CD4-positive, alpha-beta memory T cell (primary cell): ENCODE data around the gene BORCS5. TPM values are rescaled to one million over a fixed set of nuclear protein-coding genes. Genes with fewer than 3 reads are reported as not detected.
A peak's percentile ranks its signal among the peaks of the same experiment; 100 is the strongest.

ENCODE experiments used
- CTCF ChIA-PET: fragments of 350-600 bp; sonication (Branson Sonifier 250); formaldehyde crosslinking; loops from one replicate; lab custom pipeline; 2021; ENCODE audit warnings: inconsistent platforms; ENCODE audit not compliant: partially characterized antibody; lab: Charles Lee
- POLR2A ChIA-PET: fragments of 350-600 bp; sonication (Branson Sonifier 250); formaldehyde crosslinking; loops from one replicate; lab custom pipeline; 2021; ENCODE audit not compliant: partially characterized antibody; lab: Charles Lee
- DNase-seq, 5 donors: peaks; one replicate each; pipeline versions ENCODE4 v3.0.0 to v3.0.0-alpha.2; 2020 to 2022; ENCODE audit warnings: mixed read lengths in 1 of 5
- H3K27ac ChIP-seq: one replicate; pipeline ENCODE4 v1.7.0; 2013; ENCODE audit warnings: low read depth, low read length
- H3K27me3 ChIP-seq: 2 replicates; pipeline ENCODE4 v1.7.0; 2013; ENCODE audit warnings: mild to moderate bottlenecking, low read length, moderate library complexity; ENCODE audit not compliant: insufficient read depth
- H3K36me3 ChIP-seq: 2 replicates; pipeline ENCODE4 v1.7.0; 2013; ENCODE audit warnings: mild to moderate bottlenecking, low read length, moderate library complexity; ENCODE audit not compliant: insufficient read depth
- H3K4me1 ChIP-seq: 2 replicates; pipeline ENCODE4 v1.7.0; 2013; ENCODE audit warnings: mild to moderate bottlenecking, low read length, moderate library complexity; ENCODE audit not compliant: insufficient read depth
- H3K4me3 ChIP-seq, 2 donors: one replicate each; pipeline ENCODE4 v1.7.0; 2013; ENCODE audit warnings: low read length in 2 of 2, mild to moderate bottlenecking in 1 of 2
- H3K9me3 ChIP-seq, 2 donors: one replicate each; pipeline ENCODE4 v1.7.0; 2013; ENCODE audit warnings: low read length in 2 of 2, control low read depth in 1 of 2; ENCODE audit not compliant: control insufficient read depth in 1 of 2
- H3K27ac Mint-ChIP-seq, 7 donors: one replicate each; pipeline ENCODE4 v1.8.0; 2020 to 2021; ENCODE audit warnings: mixed read lengths in 7 of 7, mild to moderate bottlenecking in 6 of 7, inconsistent platforms in 3 of 7, moderate library complexity in 3 of 7
- H3K27me3 Mint-ChIP-seq, 2 donors: one replicate each; pipeline ENCODE4 v1.8.0; 2020 to 2021; ENCODE audit warnings: mixed read lengths in 2 of 2
- H3K36me3 Mint-ChIP-seq, 2 donors: one replicate each; pipeline ENCODE4 v1.8.0; 2020 to 2021; ENCODE audit warnings: mixed read lengths in 2 of 2, inconsistent platforms in 1 of 2, mild to moderate bottlenecking in 1 of 2
- H3K4me1 Mint-ChIP-seq, 4 donors: one replicate each; pipeline ENCODE4 v1.8.0; 2020 to 2021; ENCODE audit warnings: mixed read lengths in 4 of 4, mild to moderate bottlenecking in 1 of 4
- H3K4me3 Mint-ChIP-seq, 8 donors: one replicate each; pipeline ENCODE4 v1.8.0; 2020 to 2021; ENCODE audit warnings: mixed read lengths in 8 of 8, mild to moderate bottlenecking in 7 of 8, moderate library complexity in 6 of 8, inconsistent platforms in 3 of 8
- H3K9me3 Mint-ChIP-seq, 8 donors: one replicate each; pipeline ENCODE4 v1.8.0; 2020 to 2021; ENCODE audit warnings: mixed read lengths in 8 of 8, mild to moderate bottlenecking in 5 of 8, inconsistent platforms in 3 of 8, moderate library complexity in 1 of 8
- intact Hi-C: fragments of 100-400 bp; cut with micrococcal nuclease; formaldehyde crosslinking; loops from one replicate; pipeline ENCODE4 v1.15.1; 2023
- polyA plus RNA-seq, 2 donors: library from polyadenylated mRNA; unstranded; fragments of 300-500 nt; fragmentation: Illumina TruSeq; gene quantifications; one replicate each; pipeline ENCODE4 v1.2.3, GENCODE V29; 2021
- total RNA-seq, 2 experiments: library from RNA; stranded (reverse); gene quantifications; one replicate each; pipeline ENCODE4 v1.2.3, GENCODE V29; 2021

The BORCS5 gene
- total and polyA plus RNA-seq, 4 experiments from 2014 or later: 21.3 to 28.1 (median 27.2) TPM

DNA sequence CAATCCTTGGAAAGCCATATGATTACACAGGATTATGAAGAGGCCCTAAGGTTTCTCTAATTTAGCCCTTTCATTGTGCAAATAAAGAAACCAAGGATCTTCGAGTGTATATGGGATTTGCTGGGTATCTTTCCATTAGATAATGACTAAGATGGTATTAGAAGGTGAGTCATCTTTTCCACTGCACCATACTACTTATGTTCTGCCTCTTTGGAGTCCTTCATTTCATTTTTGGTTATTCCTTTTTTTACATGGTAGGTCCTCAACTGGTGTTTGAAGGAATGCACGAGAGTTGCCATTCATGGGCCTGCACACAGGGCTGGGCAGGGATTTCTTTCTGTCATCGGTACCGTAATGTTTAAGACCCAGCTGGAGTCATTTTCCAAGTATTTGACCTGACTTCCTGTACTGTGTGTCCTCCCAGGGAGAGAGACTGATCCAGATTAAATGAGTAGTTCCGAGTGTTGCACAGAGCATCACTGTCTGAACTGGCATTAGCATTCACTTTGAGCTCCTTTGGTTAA lies 85.7 kb downstream of the BORCS5 start:
- Histone ChIP-seq H3K27ac (peak overlapping the region; percentile 65), H3K4me3 (no peak overlapping the region), H3K27me3 (no peaks in the 10 kb centered on the region), H3K9me3 (no peaks in the 10 kb centered on the region), H3K4me1 (peaks cover 95% of the 10 kb centered on the region), H3K36me3 (no peaks in the 10 kb centered on the region)
- Mint-ChIP-seq H3K36me3 (peaks cover 7 to 8% of the 10 kb centered on the region in 2 donors), H3K27ac (peak overlapping the region; percentile 90 to 99 (median 98)), H3K27me3 (no peaks in the 10 kb centered on the region), H3K4me3 (peak overlapping the region in 6 of 8 donors; percentile 8 to 85 (median 70)), H3K9me3 (peaks cover 0 to 2% (median 0%) of the 10 kb centered on the region in 8 donors), H3K4me1 (peaks cover 68 to 93% (median 80%) of the 10 kb centered on the region in 4 donors)
- intact Hi-C loops: loop anchor here (1.0 to 5.0 kb wide), 7 partner anchors 14 to 118 kb away; no protein-coding TSS in a partner anchor
- ChIA-PET CTCF (interaction anchor here (0.6 to 8.5 kb wide), 10 partner anchors 9 to 213 kb away, joined by 3 to 63 read pairs (median 8); no protein-coding TSS in a partner anchor), POLR2A (interaction anchor here (0.7 to 14.9 kb wide), 36 partner anchors 9 to 295 kb away, joined by 3 to 252 read pairs (median 5); partner anchors contain the start of genes BORCS5, CREBL2 and DUSP16)
- no peak for DNase-seq

DNA sequence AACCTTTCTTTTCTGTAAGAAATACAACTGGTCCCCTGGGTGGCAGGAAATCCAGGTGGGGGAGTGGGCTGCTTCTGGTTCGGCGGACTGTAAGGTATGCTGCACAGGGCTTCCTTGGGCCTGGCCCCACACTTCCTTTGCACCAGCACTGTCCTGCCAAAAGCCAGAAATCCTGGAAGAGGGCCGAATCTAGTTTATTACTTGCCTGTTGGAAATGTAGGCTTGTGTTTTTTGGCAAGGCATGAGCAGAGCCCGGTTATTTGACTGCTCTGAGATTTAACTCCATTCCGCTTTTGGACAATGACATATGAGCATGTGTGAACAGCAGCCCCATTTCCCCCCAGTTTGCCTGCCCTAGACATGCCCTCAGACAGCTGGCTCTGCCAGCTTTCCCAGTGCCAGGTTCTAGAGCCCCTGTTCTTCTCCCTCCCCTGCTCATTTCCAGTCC lies 86.6 kb downstream of the BORCS5 start:
- Mint-ChIP-seq H3K4me3 (peak overlapping the region in 5 of 8 donors; percentile 13 to 85 (median 34)), H3K9me3 (peaks cover 0 to 2% (median 0%) of the 10 kb centered on the region in 8 donors), H3K27ac (peak overlapping the region; percentile 90 to 99 (median 98)), H3K36me3 (peaks cover 7 to 8% of the 10 kb centered on the region in 2 donors), H3K4me1 (peaks cover 62 to 89% (median 76%) of the 10 kb centered on the region in 4 donors), H3K27me3 (no peaks in the 10 kb centered on the region)
- Histone ChIP-seq H3K4me1 (peaks cover 90% of the 10 kb centered on the region), H3K4me3 (no peak overlapping the region), H3K27ac (peak overlapping the region; percentile 65), H3K36me3 (no peaks in the 10 kb centered on the region), H3K9me3 (no peaks in the 10 kb centered on the region), H3K27me3 (no peaks in the 10 kb centered on the region)
- ChIA-PET POLR2A (interaction anchor here (0.7 to 14.9 kb wide), 11 partner anchors 10 to 294 kb away, joined by 3 to 252 read pairs (median 31); no protein-coding TSS in a partner anchor), CTCF (interaction anchor here (0.6 to 8.5 kb wide), 6 partner anchors 12 to 67 kb away, joined by 3 to 63 read pairs (median 12); no protein-coding TSS in a partner anchor)
- no peak for DNase-seq
- intact Hi-C loops: loop anchor here (2.0 to 5.0 kb wide), 3 partner anchors 41 to 117 kb away; no protein-coding TSS in a partner anchor

DNA sequence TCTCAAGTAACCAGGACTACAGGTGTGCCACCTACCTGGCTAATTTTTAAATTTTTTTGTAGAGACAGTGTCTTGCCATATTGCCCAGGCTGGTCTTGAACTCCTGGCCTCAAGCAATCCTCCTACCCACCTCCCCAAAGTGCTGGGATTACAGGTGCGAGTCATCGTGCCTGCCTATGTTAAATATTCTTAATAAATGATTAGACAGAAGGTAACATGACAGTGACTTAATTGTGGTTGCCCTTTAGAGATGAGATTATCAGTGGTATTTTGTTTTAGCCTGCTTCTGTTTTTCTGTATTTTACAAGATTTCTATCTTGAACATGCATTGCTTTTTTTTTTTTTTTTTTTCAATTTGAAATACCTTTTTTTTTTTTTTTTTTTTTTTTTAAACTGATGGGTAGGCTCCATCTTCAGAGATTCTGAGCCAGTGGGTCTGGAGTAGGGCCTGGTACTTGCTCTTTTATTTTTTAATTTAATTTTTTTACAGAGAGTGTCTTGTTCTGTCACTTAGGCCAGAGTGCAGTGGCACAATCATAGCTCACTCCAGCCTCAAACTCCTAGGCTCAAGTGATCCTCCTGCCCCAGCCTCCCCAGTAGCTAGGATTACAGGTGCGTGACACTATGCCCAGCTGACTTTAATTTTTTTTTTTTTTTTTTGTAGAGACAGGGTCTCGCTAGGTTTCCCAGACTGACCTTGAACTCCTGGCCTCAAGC lies 88.4 kb downstream of the BORCS5 start:
- no peaks in the 10 kb centered on the region for H3K36me3 ChIP-seq
- Mint-ChIP-seq H3K36me3 (peaks cover 6 to 17% of the 10 kb centered on the region in 2 donors), H3K27me3 (no peaks in the 10 kb centered on the region), H3K4me1 (peaks cover 56 to 84% (median 71%) of the 10 kb centered on the region in 4 donors), H3K4me3 (peak overlapping the region in 1 of 8 donors; percentile 21), H3K27ac (peak overlapping the region; percentile 81 to 99 (median 95)), H3K9me3 (peaks cover 0 to 2% (median 0%) of the 10 kb centered on the region in 8 donors)
- peak overlapping the region; percentile 34 for H3K27ac ChIP-seq
- H3K4me1 ChIP-seq: peaks cover 73% of the 10 kb centered on the region
- no peak overlapping the region for H3K4me3 ChIP-seq
- no peaks in the 10 kb centered on the region for H3K9me3 ChIP-seq
- intact Hi-C loops: no loop called here
- peak in 4 of 5 donors; percentile 33 to 57 (median 48) for DNase-seq
- H3K27me3 ChIP-seq: no peaks in the 10 kb centered on the region
- ChIA-PET CTCF (interaction anchor here (0.8 to 2.7 kb wide), 4 partner anchors 10 to 28 kb away, joined by 3 to 12 read pairs (median 7); no protein-coding TSS in a partner anchor), POLR2A (interaction anchor here (1.2 to 14.9 kb wide), 9 partner anchors 9 to 68 kb away, joined by 3 to 252 read pairs (median 5); no protein-coding TSS in a partner anchor)

DNA sequence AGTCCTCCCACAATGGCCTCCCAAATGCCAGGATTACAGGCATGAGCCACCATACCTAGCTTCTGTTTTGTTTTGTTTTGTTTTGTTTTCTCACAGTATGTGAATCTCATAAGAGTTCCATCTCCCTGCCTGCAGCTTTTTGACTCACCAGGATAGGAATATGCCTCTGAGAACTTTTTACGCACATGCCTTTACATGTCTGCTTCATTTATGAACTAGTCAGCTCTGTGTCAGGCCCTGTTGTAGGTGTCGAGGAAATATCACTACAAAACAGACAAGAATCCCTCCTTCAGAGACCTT lies 89.0 kb downstream of the BORCS5 start:
- CTCF ChIA-PET: interaction anchor here (1.9 to 2.7 kb wide), 2 partner anchors 10 to 19 kb away, joined by 10 to 12 read pairs; no protein-coding TSS in a partner anchor

DNA sequence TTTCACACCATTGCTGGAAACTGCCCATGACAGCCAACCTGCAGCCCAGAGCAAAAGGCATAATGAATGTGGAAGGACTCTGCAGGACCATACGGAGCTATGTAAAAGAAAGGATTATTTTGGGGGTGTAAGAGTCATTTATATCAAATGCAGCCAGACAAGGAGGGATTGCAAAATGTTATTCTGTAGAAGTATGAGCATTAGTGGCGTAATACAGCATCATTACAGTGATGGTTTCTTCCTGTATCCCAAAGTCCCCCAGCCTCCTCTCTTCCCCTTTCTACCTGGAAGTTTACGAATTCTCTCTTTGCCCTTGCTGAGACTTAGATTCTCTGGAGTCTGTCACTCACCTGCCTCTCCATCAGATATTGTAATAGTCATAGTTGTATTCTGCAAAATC lies 89.9 kb downstream of the BORCS5 start:
- Mint-ChIP-seq H3K27me3 (no peaks in the 10 kb centered on the region), H3K4me1 (peaks cover 43 to 70% (median 56%) of the 10 kb centered on the region in 4 donors), H3K9me3 (no peaks in the 10 kb centered on the region), H3K4me3 (peak overlapping the region in 1 of 8 donors; percentile 62), H3K27ac (peak overlapping the region in 6 of 7 donors; percentile 71 to 90 (median 86)), H3K36me3 (peaks cover 6 to 17% of the 10 kb centered on the region in 2 donors)
- no peaks in the 10 kb centered on the region for H3K9me3 ChIP-seq
- H3K27me3 ChIP-seq: no peaks in the 10 kb centered on the region
- ChIA-PET CTCF (interaction anchor here (0.6 to 2.7 kb wide), 4 partner anchors 9 to 281 kb away, joined by 3 to 10 read pairs (median 4); no protein-coding TSS in a partner anchor), POLR2A (interaction anchor here (1.2 to 14.9 kb wide), 6 partner anchors 9 to 39 kb away, joined by 3 to 252 read pairs (median 65); no protein-coding TSS in a partner anchor)
- no peak overlapping the region for H3K4me3 ChIP-seq
- no peaks in the 10 kb centered on the region for H3K36me3 ChIP-seq
- no peak for DNase-seq
- no peak overlapping the region for H3K27ac ChIP-seq
- intact Hi-C loops: no loop called here
- peaks cover 58% of the 10 kb centered on the region for H3K4me1 ChIP-seq

More for the DNA sequence above, 89.0 kb downstream of the BORCS5 start:
- H3K27me3 ChIP-seq: no peaks in the 10 kb centered on the region
- POLR2A ChIA-PET: interaction anchor here (1.2 to 14.9 kb wide), 8 partner anchors 9 to 66 kb away, joined by 3 to 252 read pairs (median 8); no protein-coding TSS in a partner anchor
- Mint-ChIP-seq H3K4me1 (peaks cover 52 to 79% (median 65%) of the 10 kb centered on the region in 4 donors), H3K9me3 (no peaks in the 10 kb centered on the region), H3K4me3 (no peak overlapping the region), H3K27ac (peak overlapping the region; percentile 7 to 90 (median 75)), H3K36me3 (peaks cover 6 to 17% of the 10 kb centered on the region in 2 donors), H3K27me3 (no peaks in the 10 kb centered on the region)
- no peak overlapping the region for H3K4me3 ChIP-seq
- no peaks in the 10 kb centered on the region for H3K9me3 ChIP-seq
- H3K36me3 ChIP-seq: no peaks in the 10 kb centered on the region
- DNase-seq: no peak
- intact Hi-C loops: no loop called here
- peaks cover 68% of the 10 kb centered on the region for H3K4me1 ChIP-seq
- H3K27ac ChIP-seq: no peak overlapping the region

DNA sequence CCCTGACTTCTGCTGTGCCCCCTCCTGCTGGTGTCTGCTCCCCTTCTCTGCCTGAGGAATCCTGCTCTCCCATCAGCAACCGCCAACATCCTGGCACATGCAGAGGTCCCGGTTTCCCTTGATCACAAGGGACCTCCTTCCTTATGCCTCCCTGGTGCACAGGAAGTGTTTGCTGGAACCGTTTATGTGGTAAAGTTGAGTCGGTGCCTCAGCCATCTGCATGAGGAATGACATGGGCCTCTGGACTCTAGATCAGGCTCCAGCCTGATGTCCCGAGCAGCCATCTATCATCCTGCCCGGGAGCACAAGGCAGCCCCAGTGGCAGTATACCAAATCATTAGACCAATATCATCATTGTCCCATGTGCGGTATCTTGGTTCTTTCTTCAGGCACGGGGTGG lies 90.4 kb downstream of the BORCS5 start:
- peaks cover 39 to 65% (median 51%) of the 10 kb centered on the region in 4 donors for H3K4me1 Mint-ChIP-seq
- H3K4me3 Mint-ChIP-seq: peak overlapping the region in 5 of 8 donors; percentile 3 to 62 (median 47)
- H3K36me3 ChIP-seq: no peaks in the 10 kb centered on the region
- H3K36me3 Mint-ChIP-seq: peaks cover 7 to 17% of the 10 kb centered on the region in 2 donors
- no peak for DNase-seq
- H3K4me1 ChIP-seq: peaks cover 53% of the 10 kb centered on the region
- H3K27ac Mint-ChIP-seq: peak overlapping the region in 5 of 7 donors; percentile 71 to 90 (median 87)
- ChIA-PET CTCF (interaction anchor here (0.6 to 1.1 kb wide), 3 partner anchors 9 to 281 kb away, joined by 3 to 4 read pairs (median 3); no protein-coding TSS in a partner anchor), POLR2A (interaction anchor here (0.9 to 14.9 kb wide), 5 partner anchors 18 to 38 kb away, joined by 3 to 252 read pairs (median 6); no protein-coding TSS in a partner anchor)
- no peaks in the 10 kb centered on the region for H3K9me3 Mint-ChIP-seq
- intact Hi-C loops: no loop called here
- no peaks in the 10 kb centered on the region for H3K9me3 ChIP-seq
- no peaks in the 10 kb centered on the region for H3K27me3 Mint-ChIP-seq
- H3K27me3 ChIP-seq: no peaks in the 10 kb centered on the region
- H3K4me3 ChIP-seq: no peak overlapping the region
- no peak overlapping the region for H3K27ac ChIP-seq
